ENCODE results near the gene FUCA2.

The FUCA2 gene

DNA sequence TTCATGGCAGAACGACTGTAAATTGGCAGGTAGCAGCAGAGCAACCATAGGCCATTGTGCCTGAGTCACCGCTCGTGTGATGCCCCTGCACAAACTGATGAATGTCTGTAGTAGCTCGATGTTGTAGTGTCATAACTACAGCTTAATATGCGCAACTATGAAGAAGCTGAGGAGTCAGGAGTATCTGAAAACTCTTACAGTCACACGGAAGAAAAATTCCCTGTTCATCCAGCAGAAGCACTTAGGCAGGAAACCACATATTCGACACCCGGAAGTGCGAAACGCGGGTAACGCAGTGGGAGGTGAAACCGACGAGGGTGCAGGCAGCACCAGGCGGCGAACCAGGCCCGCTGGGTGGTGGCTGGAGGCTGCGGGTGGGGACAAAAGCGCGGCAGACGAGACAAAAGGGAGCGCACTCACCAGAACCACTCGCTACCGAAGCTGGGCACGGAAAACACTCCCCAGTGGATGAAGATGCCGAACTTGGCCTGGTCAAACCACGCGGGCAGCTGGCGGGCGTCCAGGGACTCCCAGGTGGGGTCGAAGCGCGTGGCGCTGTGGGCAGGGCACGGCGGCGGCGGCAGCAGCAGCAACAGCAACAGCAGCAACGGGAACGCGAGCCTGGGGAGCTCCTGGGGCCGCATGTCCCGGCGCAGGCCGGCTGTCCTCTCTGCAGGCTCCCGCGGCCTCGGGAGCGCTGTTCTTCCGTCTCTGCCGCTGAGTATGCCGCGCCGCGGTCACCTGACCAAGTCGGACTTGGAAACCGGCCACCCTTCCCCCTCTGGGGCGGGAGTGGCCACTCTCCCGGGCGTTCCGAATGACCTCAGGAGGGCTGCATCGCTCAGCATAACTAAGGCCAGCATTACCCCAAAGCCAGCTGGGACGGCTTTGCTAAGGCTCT, at the start of gene FUCA2:
FUCA2 (minus strand) TSS at position 730 of the 901 bp plus-strand sequence; CDS start at position 644, 86 bp downstream.
- DNase-seq (ENCODE audit: low read depth in 3 of 3), result peak; percentile 36 to 56 (median 42)

DNA sequence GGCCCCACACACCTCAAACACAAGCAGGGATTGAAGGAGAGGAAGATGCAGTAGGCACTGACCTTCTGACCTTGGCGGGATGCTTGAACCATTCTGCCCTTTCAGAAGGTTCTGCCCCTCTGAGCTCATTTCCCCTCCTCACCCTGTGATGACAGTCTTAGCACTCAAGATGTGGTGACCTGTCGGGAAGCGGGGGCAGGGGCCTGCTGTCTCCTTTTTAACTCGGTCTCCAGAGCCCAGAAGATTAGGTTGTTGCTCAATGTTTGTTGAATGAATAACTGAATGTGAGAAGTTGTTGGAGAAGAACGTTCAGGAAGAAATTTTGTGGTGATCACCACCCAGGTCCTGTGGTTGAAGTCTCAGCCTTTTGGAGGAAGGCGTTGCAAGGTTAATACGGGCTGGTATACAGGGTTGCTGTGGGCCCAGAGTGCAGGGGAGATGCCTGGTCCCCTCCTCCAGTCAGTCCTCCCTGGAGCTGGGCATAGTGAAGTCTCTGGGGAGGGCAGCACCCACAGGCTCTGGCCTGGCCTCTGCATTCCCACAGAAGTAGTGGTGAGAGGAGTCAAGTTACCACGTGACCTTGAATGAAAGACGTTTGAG, 49.7 kb upstream of the FUCA2 start:
- no peak for DNase-seq (ENCODE audit: low read depth in 3 of 3)

DNA sequence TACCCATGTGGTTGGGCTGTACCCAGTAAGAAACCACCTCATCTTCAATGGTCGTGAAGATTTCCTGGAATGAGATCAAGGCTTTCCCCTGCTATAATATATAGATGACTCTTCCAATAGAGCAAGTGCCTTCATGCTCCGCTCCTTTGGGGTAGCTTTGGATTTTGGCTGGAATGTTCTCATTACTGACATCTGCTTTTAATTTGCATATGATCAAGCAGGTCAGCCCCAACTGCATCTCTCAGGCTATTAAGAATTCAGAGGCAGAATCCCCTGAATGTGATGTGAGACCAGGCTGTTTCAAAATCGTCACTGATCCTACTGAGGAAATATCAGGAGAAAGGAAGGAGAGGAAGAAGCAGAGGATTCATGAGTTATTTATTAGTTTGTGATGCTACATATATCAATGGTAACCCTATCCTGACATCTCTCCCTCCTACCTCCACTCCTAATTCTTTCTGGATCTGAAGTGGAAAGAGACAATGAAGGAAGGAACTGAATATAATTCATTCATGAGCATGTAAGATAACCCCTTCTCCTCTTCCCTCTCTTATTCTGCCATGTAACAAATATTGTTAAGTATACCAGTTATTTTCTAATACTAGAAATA, 47.6 kb upstream of the FUCA2 start:
- no peak for DNase-seq (ENCODE audit: low read depth in 3 of 3)

DNA sequence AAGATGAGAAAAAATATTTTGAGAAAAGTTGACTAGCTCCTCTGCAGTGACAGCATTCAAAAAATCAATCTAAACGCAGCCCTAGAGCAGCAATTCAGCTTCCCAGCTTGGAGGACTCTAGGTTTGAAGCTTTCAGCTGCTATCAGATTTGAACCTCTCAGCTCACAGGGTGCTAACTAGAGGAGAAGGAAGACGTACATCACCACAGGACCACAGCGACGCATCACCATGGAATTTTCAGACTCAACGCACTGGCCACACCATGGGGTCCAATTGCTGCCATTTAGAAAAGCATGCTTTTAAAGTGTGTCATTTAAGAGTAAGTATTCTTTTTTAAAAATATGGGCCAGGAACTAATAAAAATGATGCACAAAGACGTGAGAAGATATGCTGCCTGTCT, 45.0 kb upstream of the FUCA2 start:
- no peak for DNase-seq (ENCODE audit: low read depth in 3 of 3)

GRCh38 chr6:143555582-143555981, 44.1 kb upstream of the FUCA2 start:
- no peak for DNase-seq (ENCODE audit: low read depth in 3 of 3)

DNA sequence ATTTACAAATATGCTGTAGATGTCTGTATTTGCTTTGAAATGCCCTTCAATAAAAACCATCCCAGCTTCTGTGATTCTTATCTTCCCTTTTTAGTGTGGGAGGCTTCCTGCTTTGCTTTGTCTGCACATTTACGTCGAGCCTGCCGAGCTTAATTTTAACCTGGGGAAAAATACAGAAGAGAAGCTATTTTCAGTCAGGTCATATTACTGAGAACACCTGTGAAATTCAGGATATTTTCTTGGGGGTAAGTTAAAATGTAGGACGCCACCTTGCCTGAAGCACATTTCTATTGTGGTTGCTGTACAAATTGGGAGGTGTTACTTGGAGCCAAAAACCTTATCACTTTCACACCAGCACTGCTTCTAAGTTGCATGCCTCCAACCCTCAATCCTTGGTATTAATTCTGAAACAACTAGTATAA, 43.6 kb upstream of the FUCA2 start:
- no peak for DNase-seq (ENCODE audit: low read depth in 3 of 3)

GRCh38 chr6:143553337-143553736, 41.8 kb upstream of the FUCA2 start:
- DNase-seq (ENCODE audit: low read depth in 3 of 3), result no peak

DNA sequence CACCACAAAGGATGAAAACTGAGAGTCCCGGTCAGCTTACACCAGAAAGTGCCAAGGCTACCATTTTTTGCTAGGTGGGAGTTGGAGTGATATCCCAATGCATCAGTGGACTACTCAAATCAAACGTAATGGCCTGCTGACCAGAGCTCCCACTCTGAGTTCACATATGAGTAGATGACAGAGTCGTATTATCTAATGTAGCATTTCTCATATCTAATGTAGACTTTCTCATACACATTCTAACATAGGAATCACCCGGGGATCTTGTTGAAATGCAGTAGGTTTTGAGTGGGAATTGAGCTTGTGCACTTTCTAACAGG, 38.4 kb upstream of the FUCA2 start:
- DNase-seq (ENCODE audit: low read depth in 3 of 3), result no peak

GRCh38 chr6:143549221-143549948, 37.9 kb upstream of the FUCA2 start:
- DNase-seq (ENCODE audit: low read depth in 3 of 3), result peak in 1 of 3 experiments; percentile 27

GRCh38 chr6:143546599-143546998, 35.1 kb upstream of the FUCA2 start:
- DNase-seq (ENCODE audit: low read depth in 3 of 3), result no peak

- no peak for DNase-seq (ENCODE audit: low read depth in 3 of 3)
Measured at GRCh38 chr6:143545976-143546547, 34.5 kb upstream of the FUCA2 start.

DNA sequence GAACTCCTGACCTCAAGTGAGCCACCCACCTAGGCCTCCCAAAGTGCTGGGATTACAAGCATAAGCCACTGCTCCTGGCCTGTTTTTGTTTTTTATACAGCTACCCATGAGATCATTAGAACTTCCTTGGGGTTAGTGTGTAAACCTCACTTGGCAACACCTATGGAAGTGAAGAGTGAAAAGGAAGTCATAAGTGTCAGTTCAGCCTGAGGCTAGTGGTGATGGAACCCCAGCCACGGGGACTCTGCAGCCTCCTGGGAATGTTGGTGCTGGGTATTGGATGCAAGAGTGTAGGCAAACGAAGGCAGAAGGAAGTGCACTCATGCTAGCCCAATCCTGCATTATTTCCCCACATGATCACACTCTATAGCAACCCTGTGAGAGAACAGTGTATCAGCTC, 33.6 kb upstream of the FUCA2 start:
- DNase-seq (ENCODE audit: low read depth in 3 of 3), result no peak

GRCh38 chr6:143544011-143544696, 32.6 kb upstream of the FUCA2 start:
- DNase-seq (ENCODE audit: low read depth in 3 of 3), result no peak

DNA sequence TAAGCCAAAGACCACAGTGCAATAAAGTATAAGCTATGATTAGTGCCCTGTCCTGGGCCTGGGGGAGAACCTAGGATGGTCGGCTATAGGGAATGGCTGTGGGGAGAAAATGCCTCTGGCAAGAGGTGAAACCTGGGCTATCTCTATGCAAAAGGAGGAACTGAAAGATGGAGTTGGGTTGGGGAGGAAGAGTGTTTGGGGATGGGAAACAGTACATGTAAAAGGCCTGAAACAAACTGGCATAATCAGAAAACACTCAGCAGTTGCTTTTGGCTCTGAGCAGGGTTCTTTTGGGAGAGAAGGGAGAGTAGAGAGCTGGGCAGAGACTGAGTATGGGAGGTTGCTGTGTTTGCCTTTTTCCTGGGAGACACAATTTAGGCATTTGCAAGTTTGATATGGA, 31.9 kb upstream of the FUCA2 start:
- no peak for DNase-seq (ENCODE audit: low read depth in 3 of 3)

GRCh38 chr6:143542888-143543287, 31.4 kb upstream of the FUCA2 start:
- DNase-seq (ENCODE audit: low read depth in 3 of 3), result no peak

GRCh38 chr6:143540192-143540591, 28.7 kb upstream of the FUCA2 start:
- DNase-seq (ENCODE audit: low read depth in 3 of 3), result no peak

DNA sequence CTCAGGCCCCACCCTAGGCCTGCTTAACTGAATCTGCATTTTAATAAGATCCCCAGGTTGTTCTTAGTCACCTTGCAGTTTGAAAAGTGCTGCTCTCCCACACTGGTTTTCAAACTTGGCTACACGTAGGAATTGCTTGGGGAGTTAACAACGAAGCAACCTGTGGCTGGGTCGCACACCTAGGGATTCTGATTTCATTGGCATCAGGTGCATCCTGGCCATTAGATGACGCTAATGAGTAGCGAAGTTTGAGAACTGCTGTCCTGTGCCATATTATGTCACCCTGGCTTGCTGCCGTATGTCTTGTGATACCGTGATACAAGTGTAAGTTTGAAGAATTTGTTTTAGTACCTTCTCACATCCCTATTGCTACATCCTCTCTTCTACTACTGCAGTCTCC, 28.2 kb upstream of the FUCA2 start:
- no peak for DNase-seq (ENCODE audit: low read depth in 3 of 3)

GRCh38 chr6:143539106-143539505, 27.6 kb upstream of the FUCA2 start:
- no peak for DNase-seq (ENCODE audit: low read depth in 3 of 3)

- no peak for DNase-seq (ENCODE audit: low read depth in 3 of 3)
Measured at GRCh38 chr6:143538374-143538773, 26.9 kb upstream of the FUCA2 start.

- DNase-seq (ENCODE audit: low read depth in 3 of 3), result peak; percentile 32 to 48 (median 36)
Measured at GRCh38 chr6:143536866-143537691, 25.6 kb upstream of the FUCA2 start.

Measured in stimulated activated CD4-positive, alpha-beta T cell treated with anti-CD3 and anti-CD28 coated beads, TNF-alpha, amount 100 ng/mL, for 4 hours (primary cell).